K562 (cell line): ENCODE data around the gene STX12.

Experiments used
- CHD1 ChIP-seq: fragments of 200-600 bp; sonication (generic); IDR thresholded peaks from one replicate; pipeline ENCODE4 v1.6.1; 2012; ENCODE audit warnings: mild to moderate bottlenecking, moderate library complexity, low read length, inconsistent platforms
- POLR2AphosphoS5 ChIP-seq: IDR thresholded peaks from 2 replicates; pipeline ENCODE4 v1.6.1; 2011; ENCODE audit warnings: mild to moderate bottlenecking, low read depth, low read length, moderate library complexity; ENCODE audit not compliant: control insufficient read depth, insufficient read depth
- RBBP5 ChIP-seq: fragments of 200-600 bp; sonication (generic); IDR thresholded peaks from 2 replicates; pipeline ENCODE4 v1.6.1; 2012; ENCODE audit warnings: borderline replicate concordance, mild to moderate bottlenecking, low read length, control low read depth, inconsistent platforms; ENCODE audit not compliant: insufficient read depth, poor library complexity, severe bottlenecking
- RFX5 ChIP-seq: IDR thresholded peaks from 2 replicates; pipeline ENCODE4 v1.6.1; 2011; ENCODE audit warnings: low read depth, mild to moderate bottlenecking, improper control_type of control experiment, low read length

DNA sequence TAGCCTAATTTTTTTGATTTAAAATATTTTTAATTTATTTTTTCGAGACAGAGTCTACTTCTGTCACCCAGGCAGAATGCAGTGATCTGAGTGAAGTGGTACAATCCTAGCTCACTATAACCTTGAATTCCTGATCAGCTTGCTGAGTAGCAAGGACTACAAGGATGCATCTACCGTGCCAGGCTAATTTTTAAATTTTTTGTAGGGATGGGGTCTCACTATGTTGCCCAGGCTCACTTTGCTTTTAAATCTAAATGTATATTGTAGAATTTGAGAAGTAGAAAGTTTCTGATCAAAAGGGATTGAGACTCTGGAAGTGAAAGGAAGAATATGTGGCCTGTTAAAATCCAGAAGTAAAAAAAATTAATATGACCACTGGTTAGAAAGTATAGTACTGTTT is 1.6 kb downstream of the STX12 start:
- TF ChIP-seq RBBP5 (no peak), POLR2AphosphoS5 (no peak), RFX5 (no peak), CHD1 (no peak)
